ENCODE data around the gene CCDC154.

CCDC154 gene

DNA sequence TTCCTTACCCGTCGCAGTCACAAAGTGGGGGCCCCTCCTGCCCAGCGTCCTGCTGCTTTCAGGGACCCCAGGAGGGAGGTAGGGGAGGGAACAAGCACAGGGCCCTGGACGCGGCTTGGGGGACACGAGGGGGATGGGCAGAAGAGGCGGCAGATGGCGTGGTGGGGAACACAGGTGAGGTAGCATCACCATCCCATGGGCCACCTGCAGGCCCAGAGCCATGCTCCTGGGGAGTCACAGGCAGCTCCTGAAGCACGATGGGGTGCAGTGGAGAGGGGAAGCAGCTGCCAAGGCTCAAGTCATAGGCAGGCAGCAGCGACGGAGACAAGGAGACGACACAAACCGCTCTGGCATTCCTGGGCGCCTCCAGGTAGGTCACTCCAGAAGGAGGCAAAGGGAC is 40.6 kb downstream of the CCDC154 start:
- Histone ChIP-seq H3K4me3 (ENCODE audit: low read length) (no peak overlapping the region), H3K9me3 (ENCODE audit: insufficient read depth, low read depth, low read length) (no peaks in the 10 kb centered on the region), H3K36me3 (ENCODE audit: insufficient read depth, low read length) (peaks cover 12% of the 10 kb centered on the region; the same call in 1 of the 2 replicates), H3K27ac (ENCODE audit: low read depth, low read length) (no peak overlapping the region), H3K27me3 (ENCODE audit: insufficient read depth, low read length) (no peaks in the 10 kb centered on the region), H3K4me1 (ENCODE audit: insufficient read depth, low read length) (no peaks in the 10 kb centered on the region), H3K9ac (ENCODE audit: low read depth, low read length) (no peak overlapping the region)
- 93% methylated on average over 14 of the region's 14 CpGs for WGBS

DNA sequence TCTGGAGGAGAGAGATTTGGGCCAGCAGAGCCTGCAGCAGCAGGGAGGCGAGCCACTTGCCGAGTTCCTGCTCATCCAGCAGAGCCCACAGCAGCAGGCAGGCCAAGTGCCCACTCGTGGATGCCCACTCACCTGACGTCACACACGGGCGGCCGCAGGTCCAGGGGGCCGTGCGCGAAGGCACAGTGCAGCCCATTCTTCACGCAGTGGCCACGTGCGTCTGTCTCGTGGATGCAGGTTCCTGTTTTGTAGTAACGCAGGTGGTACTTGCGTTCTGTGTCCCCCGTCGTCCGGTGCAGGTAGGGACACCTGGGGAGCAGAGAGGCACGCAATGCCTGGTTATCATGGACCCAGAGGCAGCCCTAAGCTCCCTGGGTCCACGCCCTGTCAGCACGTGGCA is 41.3 kb downstream of the CCDC154 start:
- Histone ChIP-seq H3K27me3 (ENCODE audit: insufficient read depth, low read length) (no peaks in the 10 kb centered on the region), H3K9me3 (ENCODE audit: insufficient read depth, low read depth, low read length) (no peaks in the 10 kb centered on the region), H3K9ac (ENCODE audit: low read depth, low read length) (no peak overlapping the region), H3K27ac (ENCODE audit: low read depth, low read length) (no peak overlapping the region), H3K4me3 (ENCODE audit: low read length) (no peak overlapping the region), H3K36me3 (ENCODE audit: insufficient read depth, low read length) (peaks cover 12% of the 10 kb centered on the region; the same call in 1 of the 2 replicates), H3K4me1 (ENCODE audit: insufficient read depth, low read length) (no peaks in the 10 kb centered on the region)
- WGBS: 95% methylated on average over 22 of the region's 22 CpGs

DNA sequence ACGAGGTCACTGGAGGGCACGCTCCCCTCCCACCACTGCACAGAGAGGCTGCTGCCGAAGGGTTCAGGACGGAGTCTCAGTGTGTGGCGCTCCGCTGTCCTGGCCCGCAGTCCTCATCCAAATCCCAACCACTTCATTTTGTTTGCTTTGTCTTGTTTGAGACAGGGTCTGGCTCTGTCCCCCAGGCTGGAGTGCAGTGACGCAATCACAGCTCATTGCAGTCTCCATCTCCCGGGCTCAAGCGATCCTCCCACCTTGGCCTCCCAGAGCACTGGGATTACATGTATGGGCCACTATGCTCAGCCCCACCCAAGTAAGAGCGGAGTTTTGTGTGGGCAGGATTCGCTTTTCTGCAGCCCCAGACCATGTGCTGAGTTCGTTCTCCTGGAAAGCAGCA is 42.6 kb downstream of the CCDC154 start:
- no peak overlapping the region for H3K27ac ChIP-seq (ENCODE audit: low read depth, low read length)
- 98% methylated on average over 13 of the region's 13 CpGs for WGBS
- no peak overlapping the region for H3K4me3 ChIP-seq (ENCODE audit: low read length)
- peaks cover 12% of the 10 kb centered on the region; the same call in 1 of the 2 replicates for H3K36me3 ChIP-seq (ENCODE audit: insufficient read depth, low read length)
- H3K4me1 ChIP-seq (ENCODE audit: insufficient read depth, low read length): no peaks in the 10 kb centered on the region
- no peaks in the 10 kb centered on the region for H3K27me3 ChIP-seq (ENCODE audit: insufficient read depth, low read length)
- H3K9ac ChIP-seq (ENCODE audit: low read depth, low read length): no peak overlapping the region
- no peaks in the 10 kb centered on the region for H3K9me3 ChIP-seq (ENCODE audit: insufficient read depth, low read depth, low read length)

DNA sequence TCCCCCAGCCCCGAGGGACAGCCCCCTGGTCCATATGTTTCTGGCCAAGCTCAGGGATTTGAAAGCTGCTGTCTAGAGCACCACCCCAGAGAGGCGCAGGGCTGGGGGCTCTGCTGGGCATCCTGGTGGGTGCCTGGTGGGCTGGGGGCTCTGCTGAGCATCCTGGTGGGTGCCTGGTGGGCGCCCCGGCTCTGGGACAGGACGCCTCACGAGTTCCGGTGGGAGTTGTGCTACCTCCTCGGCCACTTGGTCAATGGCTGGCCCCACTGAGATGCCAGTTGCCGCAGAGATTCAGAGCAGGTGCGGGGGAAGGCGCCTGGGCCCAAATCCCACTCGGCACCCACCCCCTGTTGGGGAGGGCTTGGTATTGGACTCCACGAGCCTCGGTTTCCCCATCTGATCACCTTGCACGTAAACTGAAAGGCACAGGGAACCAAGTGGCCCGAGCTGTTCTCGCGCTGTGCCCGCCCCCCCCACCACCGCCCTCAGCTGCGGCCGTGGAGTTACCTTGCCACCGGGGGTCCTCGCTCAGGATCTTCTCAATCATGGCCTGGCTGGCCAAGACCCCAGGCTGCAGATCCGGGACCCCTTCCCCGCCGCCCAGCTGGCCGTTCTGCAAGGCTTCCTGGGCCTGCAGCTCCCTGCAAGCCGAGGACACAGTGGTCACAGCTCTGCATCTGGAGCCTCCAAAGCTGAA is 43.1 kb downstream of the CCDC154 start:
- Histone ChIP-seq H3K4me3 (ENCODE audit: low read length) (no peak overlapping the region), H3K9me3 (ENCODE audit: insufficient read depth, low read depth, low read length) (no peaks in the 10 kb centered on the region), H3K27me3 (ENCODE audit: insufficient read depth, low read length) (no peaks in the 10 kb centered on the region), H3K27ac (ENCODE audit: low read depth, low read length) (no peak overlapping the region), H3K9ac (ENCODE audit: low read depth, low read length) (no peak overlapping the region), H3K36me3 (ENCODE audit: insufficient read depth, low read length) (peaks cover 12% of the 10 kb centered on the region; the same call in 1 of the 2 replicates), H3K4me1 (ENCODE audit: insufficient read depth, low read length) (no peaks in the 10 kb centered on the region)
- WGBS: 90% methylated on average over 29 of the region's 29 CpGs

DNA sequence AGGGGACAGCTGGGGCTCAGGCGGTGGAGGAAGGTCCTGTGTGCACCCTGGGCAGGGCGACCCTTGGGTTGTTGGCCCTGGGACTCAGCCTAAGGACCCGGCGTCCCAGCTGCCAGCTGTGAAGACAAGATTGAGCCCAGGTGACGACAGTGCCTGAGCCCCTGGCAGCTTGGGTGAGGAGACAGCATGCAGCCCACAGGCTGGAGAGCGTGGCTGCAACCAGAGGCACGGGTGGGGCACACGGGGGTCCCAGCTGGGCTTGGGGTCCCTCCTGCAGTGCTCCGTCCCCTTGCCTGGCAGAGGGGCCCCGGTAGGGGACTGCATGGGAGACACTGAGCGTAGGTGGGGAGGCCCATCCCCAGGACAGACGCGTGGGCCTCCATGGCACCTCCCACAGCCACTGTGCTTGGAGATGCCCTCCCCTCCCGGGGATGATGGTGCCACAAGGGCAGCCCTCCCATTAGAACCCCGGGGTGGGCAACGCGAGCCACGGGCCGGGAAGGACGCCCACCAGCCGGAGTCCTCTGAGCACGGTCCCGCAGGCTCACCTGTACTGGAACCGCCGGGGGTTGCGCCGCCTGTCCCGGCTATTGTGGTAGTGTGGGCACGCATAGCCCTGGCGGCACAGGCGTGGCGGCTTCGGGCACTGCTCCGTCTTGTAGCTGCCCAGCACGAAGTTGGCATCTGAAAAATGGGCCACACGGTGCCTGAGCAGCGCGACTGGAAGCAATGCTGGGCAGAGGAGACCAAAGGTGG is 45.4 kb downstream of the CCDC154 start:
- 96% methylated on average over 38 of the region's 38 CpGs for WGBS
- Histone ChIP-seq H3K9me3 (ENCODE audit: insufficient read depth, low read depth, low read length) (no peaks in the 10 kb centered on the region), H3K9ac (ENCODE audit: low read depth, low read length) (no peak overlapping the region), H3K27me3 (ENCODE audit: insufficient read depth, low read length) (no peaks in the 10 kb centered on the region), H3K4me1 (ENCODE audit: insufficient read depth, low read length) (no peaks in the 10 kb centered on the region), H3K4me3 (ENCODE audit: low read length) (no peak overlapping the region), H3K36me3 (ENCODE audit: insufficient read depth, low read length) (peaks cover 12% of the 10 kb centered on the region; the same call in 1 of the 2 replicates), H3K27ac (ENCODE audit: low read depth, low read length) (no peak overlapping the region)

DNA sequence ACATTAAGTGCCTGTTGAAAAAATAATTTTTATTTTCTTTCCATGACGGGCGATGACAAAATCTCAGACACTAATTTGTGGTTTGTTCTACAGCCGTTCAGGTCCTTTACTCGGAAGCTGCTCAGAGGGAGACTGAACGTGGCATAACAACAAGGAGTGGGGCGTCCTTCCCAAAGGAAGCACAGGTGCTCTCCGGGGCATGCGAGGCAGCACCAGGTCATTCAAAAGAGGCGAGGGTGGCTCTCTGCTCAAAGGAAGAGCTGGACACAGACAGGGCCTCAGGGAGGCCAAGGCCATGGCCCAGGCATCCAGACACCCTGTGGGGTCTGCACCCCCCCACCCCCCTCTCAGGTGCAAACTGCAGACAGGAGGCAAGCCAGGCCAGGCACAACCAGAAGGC is 46.0 kb downstream of the CCDC154 start:
- no peaks in the 10 kb centered on the region for H3K4me1 ChIP-seq (ENCODE audit: insufficient read depth, low read length)
- H3K9me3 ChIP-seq (ENCODE audit: insufficient read depth, low read depth, low read length): no peaks in the 10 kb centered on the region
- H3K9ac ChIP-seq (ENCODE audit: low read depth, low read length): no peak overlapping the region
- H3K36me3 ChIP-seq (ENCODE audit: insufficient read depth, low read length): peaks cover 12% of the 10 kb centered on the region; the same call in 1 of the 2 replicates
- H3K27me3 ChIP-seq (ENCODE audit: insufficient read depth, low read length): no peaks in the 10 kb centered on the region
- no peak overlapping the region for H3K27ac ChIP-seq (ENCODE audit: low read depth, low read length)
- WGBS: 92% methylated on average over 9 of the region's 9 CpGs
- no peak overlapping the region for H3K4me3 ChIP-seq (ENCODE audit: low read length)

DNA sequence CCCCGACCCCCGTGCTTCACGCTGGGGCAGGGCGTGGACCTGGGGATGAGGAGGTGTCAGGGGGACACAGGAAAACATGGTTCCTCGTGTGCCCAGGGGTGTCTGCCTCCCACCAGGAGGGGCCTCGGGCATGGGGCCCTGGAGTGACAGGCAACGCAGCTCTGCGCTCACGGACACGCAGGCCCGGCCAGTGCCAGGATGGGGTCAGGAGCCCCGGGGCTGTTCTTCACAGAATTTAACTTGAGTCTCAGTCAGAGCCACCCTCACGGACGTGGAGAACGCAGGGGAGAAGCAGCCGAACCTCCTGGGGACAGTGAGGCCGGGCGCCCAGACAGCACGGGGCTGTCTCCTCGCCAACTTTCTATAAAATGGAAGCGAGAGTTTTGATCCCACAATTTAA is 46.6 kb downstream of the CCDC154 start:
- 96% methylated on average over 21 of the region's 21 CpGs for WGBS
- H3K36me3 ChIP-seq (ENCODE audit: insufficient read depth, low read length): peaks cover 14% of the 10 kb centered on the region; the same call in 1 of the 2 replicates

DNA sequence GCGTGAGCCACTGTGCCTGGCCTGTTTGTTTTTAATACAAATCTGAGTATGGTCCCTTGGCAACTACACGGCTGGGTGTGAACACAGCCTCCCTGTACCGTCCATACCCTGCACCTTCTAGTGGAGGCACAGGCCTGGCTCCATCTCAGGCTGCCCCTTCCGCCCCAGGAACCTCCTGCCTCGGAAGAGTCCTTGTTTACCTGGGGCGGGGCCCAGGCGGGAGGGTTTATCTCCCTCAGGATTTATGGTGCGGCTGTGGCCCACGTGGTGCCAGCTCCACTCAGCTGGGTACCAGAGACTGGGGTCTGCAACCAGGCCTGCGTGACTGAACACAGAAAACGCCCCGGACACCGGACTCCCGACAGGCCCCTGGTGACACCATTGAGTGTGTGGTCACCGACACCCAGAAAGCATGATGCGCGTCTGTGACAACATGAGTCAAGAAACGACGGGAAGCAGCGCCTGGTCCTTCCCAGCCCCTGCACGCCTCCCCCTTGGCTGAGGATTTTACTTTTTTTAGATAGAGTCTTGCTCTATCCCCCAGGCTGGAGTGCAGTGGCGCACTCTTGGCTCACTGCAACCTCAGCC is 48.8 kb downstream of the CCDC154 start:
- Histone ChIP-seq H3K27me3 (ENCODE audit: insufficient read depth, low read length) (no peaks in the 10 kb centered on the region), H3K27ac (ENCODE audit: low read depth, low read length) (no peak overlapping the region), H3K9ac (ENCODE audit: low read depth, low read length) (no peak overlapping the region), H3K4me3 (ENCODE audit: low read length) (no peak overlapping the region), H3K36me3 (ENCODE audit: insufficient read depth, low read length) (peaks cover 8% of the 10 kb centered on the region; the same call in 1 of the 2 replicates), H3K9me3 (ENCODE audit: insufficient read depth, low read depth, low read length) (no peaks in the 10 kb centered on the region), H3K4me1 (ENCODE audit: insufficient read depth, low read length) (no peaks in the 10 kb centered on the region)
- 95% methylated on average over 22 of the region's 22 CpGs for WGBS

More for the DNA sequence above, 46.6 kb downstream of the CCDC154 start:
- Histone ChIP-seq H3K4me3 (ENCODE audit: low read length) (no peak overlapping the region), H3K27me3 (ENCODE audit: insufficient read depth, low read length) (no peaks in the 10 kb centered on the region), H3K4me1 (ENCODE audit: insufficient read depth, low read length) (no peaks in the 10 kb centered on the region), H3K9me3 (ENCODE audit: insufficient read depth, low read depth, low read length) (no peaks in the 10 kb centered on the region), H3K27ac (ENCODE audit: low read depth, low read length) (no peak overlapping the region), H3K9ac (ENCODE audit: low read depth, low read length) (no peak overlapping the region)

DNA sequence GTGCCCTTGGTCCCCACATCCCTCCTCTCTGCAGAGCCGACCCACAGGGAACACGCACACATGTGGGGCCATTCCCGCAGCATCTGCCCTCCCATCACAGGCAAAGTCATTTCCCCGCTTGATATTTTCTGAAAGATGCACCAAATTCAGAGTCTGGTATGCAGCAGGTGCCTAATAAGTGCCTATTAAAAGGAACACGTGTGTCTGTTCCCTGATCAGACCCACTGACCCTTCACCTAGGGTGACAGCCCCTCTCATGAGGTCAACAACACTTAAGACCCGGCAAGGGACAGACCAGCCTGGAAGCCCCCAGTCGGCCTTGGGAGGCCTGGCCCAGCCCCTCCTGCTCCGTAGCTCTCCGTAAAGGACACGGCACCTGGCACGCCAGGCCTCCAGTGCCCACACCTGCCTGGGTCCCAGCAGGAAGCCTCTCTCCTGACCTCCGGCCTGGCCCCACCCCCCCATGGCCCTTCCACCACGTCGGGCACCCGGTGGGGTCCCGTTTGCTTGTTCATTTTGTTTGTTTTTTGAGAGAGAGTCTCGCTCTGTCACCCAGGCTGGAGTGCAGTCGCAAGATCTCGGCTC is 49.9 kb downstream of the CCDC154 start:
- H3K9me3 ChIP-seq (ENCODE audit: insufficient read depth, low read depth, low read length): no peaks in the 10 kb centered on the region
- no peaks in the 10 kb centered on the region for H3K4me1 ChIP-seq (ENCODE audit: insufficient read depth, low read length)
- 92% methylated on average over 19 of the region's 19 CpGs for WGBS
- no peak overlapping the region for H3K9ac ChIP-seq (ENCODE audit: low read depth, low read length)
- H3K27me3 ChIP-seq (ENCODE audit: insufficient read depth, low read length): no peaks in the 10 kb centered on the region
- peaks cover 12% of the 10 kb centered on the region; the same call in 1 of the 2 replicates for H3K36me3 ChIP-seq (ENCODE audit: insufficient read depth, low read length)
- H3K27ac ChIP-seq (ENCODE audit: low read depth, low read length): no peak overlapping the region
- no peak overlapping the region for H3K4me3 ChIP-seq (ENCODE audit: low read length)

DNA sequence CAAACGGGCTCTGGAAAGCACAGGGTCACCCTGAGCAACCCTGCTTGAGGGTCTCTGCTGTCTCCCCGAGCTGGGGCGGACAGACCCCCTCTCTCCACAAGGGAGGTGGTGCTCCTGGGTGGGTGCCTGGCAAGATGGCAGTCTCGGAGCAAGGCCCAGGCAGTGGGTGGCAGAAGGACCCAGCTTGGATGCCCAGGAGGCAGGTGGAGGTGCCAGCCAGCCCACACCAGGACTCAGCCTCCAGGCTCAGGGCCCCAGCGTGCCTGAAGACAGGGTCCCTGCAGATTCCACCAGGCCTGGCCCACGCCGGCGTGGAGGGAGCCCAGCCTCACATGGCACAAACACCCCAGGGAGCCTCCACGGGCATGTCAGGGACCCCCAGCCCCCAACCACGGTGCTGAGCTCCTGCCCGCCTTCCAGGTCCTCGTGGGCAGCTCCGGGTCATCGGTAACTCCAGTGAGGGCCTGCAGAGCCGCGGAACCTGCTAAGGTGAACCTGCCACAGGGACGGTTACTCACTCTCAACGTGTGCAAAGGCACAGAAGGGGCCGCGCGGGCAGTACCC is 50.7 kb downstream of the CCDC154 start:
- Histone ChIP-seq H3K4me3 (ENCODE audit: low read length) (no peak overlapping the region), H3K27ac (ENCODE audit: low read depth, low read length) (no peak overlapping the region), H3K4me1 (ENCODE audit: insufficient read depth, low read length) (no peaks in the 10 kb centered on the region), H3K9me3 (ENCODE audit: insufficient read depth, low read depth, low read length) (no peaks in the 10 kb centered on the region), H3K36me3 (ENCODE audit: insufficient read depth, low read length) (peaks cover 11% of the 10 kb centered on the region; the same call in 1 of the 2 replicates), H3K9ac (ENCODE audit: low read depth, low read length) (no peak overlapping the region), H3K27me3 (ENCODE audit: insufficient read depth, low read length) (no peaks in the 10 kb centered on the region)
- WGBS: 92% methylated on average over 21 of the region's 21 CpGs
